Measurements from ENCODE around the gene SMYD1.

DNA sequence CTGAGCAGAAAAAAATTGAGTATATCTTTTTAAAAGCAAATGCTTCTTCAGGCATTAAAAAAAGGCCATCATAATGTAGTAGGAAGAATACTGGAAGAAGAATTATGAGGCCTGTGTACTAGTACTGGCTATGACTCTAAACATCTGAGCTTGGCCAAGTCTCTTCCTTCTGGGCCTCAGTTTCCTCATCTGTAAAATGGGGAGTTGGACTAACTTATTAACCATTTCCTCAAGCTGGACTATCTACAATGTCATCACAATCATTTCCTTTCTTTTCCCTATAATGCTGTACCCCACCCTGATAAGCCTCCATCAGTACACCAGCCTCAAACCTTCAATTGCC is 30.9 kb downstream of the SMYD1 start:
- TF ChIP-seq TARDBP (IDR thresholded peaks at IDR 0.05) (no peak), FOXK2 (IDR thresholded peaks at IDR 0.05) (no peak), FOXM1 (IDR thresholded peaks at IDR 0.05; ENCODE audit: borderline replicate concordance) (no peak), ARNT (IDR thresholded peaks at IDR 0.05) (no peak), CTBP1 (IDR thresholded peaks at IDR 0.05; ENCODE audit: borderline replicate concordance) (no peak), SP1 (IDR thresholded peaks at IDR 0.05) (no peak), BHLHE40 (IDR thresholded peaks at IDR 0.05; ENCODE audit: borderline replicate concordance) (no peak)
